Lower leg skin (tissue), 3 donors: ENCODE results near the gene RBM26.

Experiments used
- CTCF ChIP-seq, 3 donors: fragments of 450-650 bp; IDR thresholded peaks; one replicate each; pipeline ENCODE4 v1.5.1; 2016; ENCODE audit warnings: antibody characterized with exemption in 3 of 3, mild to moderate bottlenecking in 3 of 3, moderate library complexity in 2 of 3
- POLR2A ChIP-seq, 2 donors: fragments of 450-650 bp; IDR thresholded peaks; one replicate each; pipeline ENCODE4 v1.6.1; 2016 to 2017; ENCODE audit warnings: antibody characterized with exemption in 2 of 2, mild to moderate bottlenecking in 1 of 2, moderate library complexity in 1 of 2

- TF ChIP-seq POLR2A (IDR thresholded peaks at IDR 0.05) (no peak), CTCF (IDR thresholded peaks at IDR 0.05) (no peak)
Measured at GRCh38 chr13:79440958-79441528, 35.0 kb upstream of the RBM26 start.
